ENCODE results near the gene WDR76.

- no peak for TF ChIP-seq CTCF (conservative IDR thresholded peaks at IDR 0.05; ENCODE audit: low read length)
- TF ChIP-seq EZH2phosphoT487 (IDR thresholded peaks at IDR 0.05; ENCODE audit: borderline replicate concordance): no peak
These were observed 30.2 kb upstream of the WDR76 start for GRCh38 chr15:43796566-43796965.
